Measurements from ENCODE around the gene TMEM161A. TPM values are rescaled to one million over a fixed set of nuclear protein-coding genes. Genes with fewer than 3 reads are reported as not detected.

Gene TMEM161A
- total and polyA plus RNA-seq, 9 of the 15 experiments (the other 6 are each of a cell fraction or from before 2014, with no cell fraction given), result 0.63 to 92.3 (median 38.9) TPM

- no peak for TF ChIP-seq CAMTA2 (CRISPR knock-in tag; conservative IDR thresholded peaks at IDR 0.05)
- TF ChIP-seq GTF2E2 (tag; IDR thresholded peaks at IDR 0.05), result no peak
- TF ChIP-seq RBM15 (IDR thresholded peaks at IDR 0.05; ENCODE audit: insufficient read depth, low read length), result no peak
- no peak for TF ChIP-seq SETDB1 (IDR thresholded peaks at IDR 0.05; ENCODE audit: low read length)
- no peak for TF ChIP-seq C11orf30 (IDR thresholded peaks at IDR 0.05; ENCODE audit: low read depth)
- no peak for TF ChIP-seq YY1 (IDR thresholded peaks at IDR 0.05; ENCODE audit: borderline replicate concordance in 1 of 3, control insufficient read depth in 1 of 3, extremely low read depth in 1 of 3, insufficient read depth in 3 of 3, insufficient read length in 1 of 3, insufficient replicate concordance in 2 of 3, low read depth in 1 of 3, low read length in 2 of 3)
- TF ChIP-seq TAF1 (IDR thresholded peaks at IDR 0.05; ENCODE audit: control insufficient read depth, extremely low read depth, insufficient read depth, low read length, severe bottlenecking), result no peak
- TF ChIP-seq E2F1 (CRISPR knock-in tag; IDR thresholded peaks at IDR 0.05), result no peak
- TF ChIP-seq RAD21 (CRISPR knock-in tag; conservative IDR thresholded peaks at IDR 0.05 in 1 of 2, IDR thresholded peaks at IDR 0.05 in 1 of 2), result no peak
- TF ChIP-seq MEIS2 (IDR thresholded peaks at IDR 0.05; ENCODE audit: partially characterized antibody), result no peak
- no peak for TF ChIP-seq ZNF140 (CRISPR knock-in tag; IDR thresholded peaks at IDR 0.05)
- TF ChIP-seq GMEB1 (CRISPR knock-in tag; IDR thresholded peaks at IDR 0.05), result no peak
- TF ChIP-seq ZNF507 (tag; conservative IDR thresholded peaks at IDR 0.05), result peak; percentile 98
- TF ChIP-seq CEBPB (tag; IDR thresholded peaks at IDR 0.05), result no peak
- TF ChIP-seq RBM14 (IDR thresholded peaks at IDR 0.05; ENCODE audit: borderline replicate concordance, insufficient read depth, low read depth, low read length), result no peak
- TF ChIP-seq ZNF354B (CRISPR knock-in tag; IDR thresholded peaks at IDR 0.05), result peak; percentile 86
These were observed 14.9 kb downstream of the TMEM161A start (continued) for GRCh38 chr19:19123386-19123785.
